Large intestine (tissue), 3 donors: ENCODE results near the gene NREP. TPM values are rescaled to one million over a fixed set of nuclear protein-coding genes. Genes with fewer than 3 reads are reported as not detected.
A peak's percentile ranks its signal among the peaks of the same experiment; 100 is the strongest.

Experiments
- DNase-seq, 2 donors: peaks; one replicate each; pipeline versions ENCODE4 v3.0.0 to v3.0.0-alpha.2; 2013
- H3K27ac ChIP-seq: one replicate; pipeline ENCODE4 v1.5.1; 2013; ENCODE audit warnings: low read length
- H3K27me3 ChIP-seq: 2 replicates; pipeline ENCODE4 v1.6.1; 2013; ENCODE audit warnings: low read length; ENCODE audit not compliant: control insufficient read depth, insufficient read depth
- H3K36me3 ChIP-seq: 2 replicates; pipeline ENCODE4 v1.6.1; 2013; ENCODE audit warnings: low read length; ENCODE audit not compliant: control insufficient read depth, insufficient read depth
- H3K4me1 ChIP-seq: one replicate; pipeline ENCODE4 v1.6.1; 2013; ENCODE audit warnings: low read length; ENCODE audit not compliant: control insufficient read depth, insufficient read depth
- H3K4me3 ChIP-seq: one replicate; pipeline ENCODE4 v1.5.1; 2013; ENCODE audit warnings: low read length
- H3K9me3 ChIP-seq: one replicate; pipeline ENCODE4 v1.6.1; 2013; ENCODE audit warnings: mild to moderate bottlenecking, low read depth, low read length, moderate library complexity; ENCODE audit not compliant: control insufficient read depth
- WGBS: methylation state at CpG from one replicate; pipeline ENCODE4 v1.1.5; 2013; ENCODE audit warnings: low lambda C conversion rate; ENCODE audit not compliant: insufficient coverage; 5-methylcytosine and 5-hydroxymethylcytosine counted together
- polyA plus RNA-seq: library from polyadenylated mRNA; unstranded; fragments of 120-200 nt; gene quantifications from one replicate; pipeline ENCODE4 v1.2.1, GENCODE V29; 2013

The NREP gene
- polyA plus RNA-seq, 1 donor, result 246 TPM

GRCh38 chr5:111787006-111787405 is 30.0 kb upstream of the NREP start:
- Histone ChIP-seq H3K4me3 (no peak overlapping the region), H3K9me3 (no peaks in the 10 kb centered on the region), H3K36me3 (no peaks in the 10 kb centered on the region), H3K27ac (no peak overlapping the region), H3K27me3 (no peaks in the 10 kb centered on the region), H3K4me1 (no peaks in the 10 kb centered on the region)
- DNase-seq, result no peak

GRCh38 chr5:111784491-111785181 is 27.6 kb upstream of the NREP start:
- Histone ChIP-seq H3K27me3 (no peaks in the 10 kb centered on the region), H3K9me3 (no peaks in the 10 kb centered on the region), H3K36me3 (no peaks in the 10 kb centered on the region), H3K4me1 (no peaks in the 10 kb centered on the region), H3K27ac (no peak overlapping the region), H3K4me3 (no peak overlapping the region)
- DNase-seq, result no peak
- WGBS, result 86% methylated on average over 2 of the region's 3 CpGs

GRCh38 chr5:111783537-111783936 is 26.5 kb upstream of the NREP start:
- Histone ChIP-seq H3K36me3 (no peaks in the 10 kb centered on the region), H3K9me3 (no peaks in the 10 kb centered on the region), H3K4me3 (no peak overlapping the region), H3K4me1 (no peaks in the 10 kb centered on the region), H3K27me3 (no peaks in the 10 kb centered on the region), H3K27ac (no peak overlapping the region)
- no peak for DNase-seq
- 80% methylated on average over 2 of the region's 3 CpGs for WGBS

- 100% methylated on average over 1 of the region's 2 CpGs for WGBS
These were observed 25.2 kb upstream of the NREP start for GRCh38 chr5:111782216-111782615.

GRCh38 chr5:111781200-111781599 is 24.2 kb upstream of the NREP start:
- Histone ChIP-seq H3K9me3 (no peaks in the 10 kb centered on the region), H3K4me1 (no peaks in the 10 kb centered on the region), H3K27me3 (no peaks in the 10 kb centered on the region), H3K27ac (no peak overlapping the region), H3K4me3 (no peak overlapping the region), H3K36me3 (no peaks in the 10 kb centered on the region)
- 67% methylated on average over 1 of the region's 6 CpGs for WGBS
- DNase-seq, result no peak

More at GRCh38 chr5:111782216-111782615, 25.2 kb upstream of the NREP start:
- no peaks in the 10 kb centered on the region for H3K36me3 ChIP-seq
- DNase-seq, result no peak
- H3K9me3 ChIP-seq, result no peaks in the 10 kb centered on the region
- H3K27ac ChIP-seq, result no peak overlapping the region
- H3K27me3 ChIP-seq, result no peaks in the 10 kb centered on the region
- H3K4me1 ChIP-seq, result no peaks in the 10 kb centered on the region
- H3K4me3 ChIP-seq, result no peak overlapping the region

- no CpG with 5 or more reads among the region's 4 CpGs for WGBS
- no peak overlapping the region for H3K4me3 ChIP-seq
- no peaks in the 10 kb centered on the region for H3K27me3 ChIP-seq
- peaks cover 6% of the 10 kb centered on the region for H3K4me1 ChIP-seq
- no peaks in the 10 kb centered on the region for H3K9me3 ChIP-seq
- H3K27ac ChIP-seq, result no peak overlapping the region
- no peaks in the 10 kb centered on the region for H3K36me3 ChIP-seq
- DNase-seq, result no peak
These were observed 22.9 kb upstream of the NREP start for GRCh38 chr5:111779922-111780292.

- DNase-seq, result no peak
- no peaks in the 10 kb centered on the region for H3K36me3 ChIP-seq
- no peaks in the 10 kb centered on the region for H3K27me3 ChIP-seq
- peaks cover 9% of the 10 kb centered on the region for H3K4me1 ChIP-seq
- H3K27ac ChIP-seq, result no peak overlapping the region
- no peak overlapping the region for H3K4me3 ChIP-seq
- no peaks in the 10 kb centered on the region for H3K9me3 ChIP-seq
- no CpG with 5 or more reads among the region's 3 CpGs for WGBS
These were observed 22.4 kb upstream of the NREP start for GRCh38 chr5:111779260-111779921.

- 57% methylated on average over 1 of the region's 6 CpGs for WGBS
- Histone ChIP-seq H3K27ac (no peak overlapping the region), H3K36me3 (no peaks in the 10 kb centered on the region), H3K27me3 (no peaks in the 10 kb centered on the region), H3K9me3 (no peaks in the 10 kb centered on the region), H3K4me3 (no peak overlapping the region), H3K4me1 (peaks cover 15% of the 10 kb centered on the region)
- DNase-seq, result no peak
These were observed 20.2 kb upstream of the NREP start for GRCh38 chr5:111776913-111777781.

GRCh38 chr5:111775224-111775623 is 18.2 kb upstream of the NREP start:
- H3K27me3 ChIP-seq, result no peaks in the 10 kb centered on the region
- no peak overlapping the region for H3K4me3 ChIP-seq
- DNase-seq, result peak in 1 of 2 donors; percentile 24
- H3K4me1 ChIP-seq, result peaks cover 15% of the 10 kb centered on the region
- WGBS, result 77% methylated on average over 2 of the region's 2 CpGs
- H3K36me3 ChIP-seq, result no peaks in the 10 kb centered on the region
- H3K9me3 ChIP-seq, result no peaks in the 10 kb centered on the region
- H3K27ac ChIP-seq, result peak overlapping the region; percentile 30

GRCh38 chr5:111774525-111774924 is 17.5 kb upstream of the NREP start:
- DNase-seq, result peak; percentile 39 to 69
- Histone ChIP-seq H3K27ac (peak overlapping the region; percentile 30), H3K4me3 (no peak overlapping the region), H3K36me3 (no peaks in the 10 kb centered on the region), H3K9me3 (no peaks in the 10 kb centered on the region), H3K4me1 (peaks cover 15% of the 10 kb centered on the region), H3K27me3 (no peaks in the 10 kb centered on the region)
- WGBS, result 0% methylated on average over 2 of the region's 4 CpGs
